HepG2 (cell line): ENCODE results near the gene NINL. TPM values are rescaled to one million over a fixed set of nuclear protein-coding genes. Genes with fewer than 3 reads are reported as not detected.
A peak's percentile ranks its signal among the peaks of the same experiment; 100 is the strongest.

Source experiments
- E2F1 ChIP-seq: sonication (generic); formaldehyde crosslinking; IDR thresholded peaks from 2 replicates; pipeline ENCODE4 v1.5.0; 2020; ENCODE audit warnings: missing genetic modification reagents
- GATAD2A ChIP-seq: IDR thresholded peaks from 2 replicates; pipeline ENCODE4 v1.6.1; 2016
- GPN1 ChIP-seq: sonication (generic); formaldehyde crosslinking; IDR thresholded peaks from 2 replicates; pipeline ENCODE4 v1.5.1; 2020; ENCODE audit warnings: missing genetic modification reagents, borderline replicate concordance
- HES4 ChIP-seq: sonication (generic); formaldehyde crosslinking; IDR thresholded peaks from 2 replicates; pipeline ENCODE4 v1.9.0; 2021; ENCODE audit warnings: mild to moderate bottlenecking, missing genetic modification reagents, borderline replicate concordance
- HINFP ChIP-seq: sonication (generic); formaldehyde crosslinking; IDR thresholded peaks from 2 replicates; pipeline ENCODE4 v1.4.0; 2020; ENCODE audit warnings: low read depth, mild to moderate bottlenecking, missing genetic modification reagents
- HMG20B ChIP-seq: conservative IDR thresholded peaks from 2 replicates; pipeline ENCODE4 v1.6.1; 2016; ENCODE audit warnings: missing genetic modification reagents, missing compliant biosample characterization
- MYPOP ChIP-seq: sonication (generic); formaldehyde crosslinking; IDR thresholded peaks from 2 replicates; pipeline ENCODE4 v1.8.1; 2023; ENCODE audit warnings: mild to moderate bottlenecking, moderate library complexity, missing genetic modification reagents
- PBX2 ChIP-seq: IDR thresholded peaks from 2 replicates; pipeline ENCODE4 v1.6.1; 2016; ENCODE audit warnings: control low read depth
- RARA ChIP-seq: IDR thresholded peaks from 2 replicates; pipeline ENCODE4 v1.6.1; 2016; ENCODE audit warnings: missing genetic modification reagents, missing compliant biosample characterization
- RFX3 ChIP-seq: IDR thresholded peaks from 2 replicates; pipeline ENCODE4 v1.6.1; 2016; ENCODE audit warnings: missing biosample characterization, missing genetic modification reagents
- SNRNP70 ChIP-seq: fragments of 200-400 bp; formaldehyde crosslinking; IDR thresholded peaks from 2 replicates; pipeline ENCODE4 v1.6.1; 2017; ENCODE audit warnings: mild to moderate bottlenecking, low read depth, low read length, moderate library complexity
- TCF7 ChIP-seq: sonication (generic); IDR thresholded peaks from 2 replicates; pipeline ENCODE4 v1.6.1; 2016; ENCODE audit warnings: antibody characterized with exemption, low read depth
- TSC22D2 ChIP-seq: sonication (generic); formaldehyde crosslinking; IDR thresholded peaks from 2 replicates; pipeline ENCODE4 v1.5.1; 2020; ENCODE audit warnings: missing genetic modification reagents, mild to moderate bottlenecking, borderline replicate concordance
- ZNF292 ChIP-seq: sonication (generic); formaldehyde crosslinking; IDR thresholded peaks from 2 replicates; pipeline ENCODE4 v1.8.1; 2022; ENCODE audit warnings: mild to moderate bottlenecking, low read depth, missing genetic modification reagents, borderline replicate concordance
- ZNF337 ChIP-seq: sonication (generic); formaldehyde crosslinking; IDR thresholded peaks from 2 replicates; pipeline ENCODE4 v1.5.1; 2020; ENCODE audit warnings: missing genetic modification reagents, low read depth, mild to moderate bottlenecking, borderline replicate concordance
- ZNF33B ChIP-seq: sonication (generic); formaldehyde crosslinking; IDR thresholded peaks from 2 replicates; pipeline ENCODE4 v1.5.1; 2020; ENCODE audit warnings: mild to moderate bottlenecking, missing genetic modification reagents
- ZNF562 ChIP-seq: sonication (generic); formaldehyde crosslinking; IDR thresholded peaks from 2 replicates; pipeline ENCODE4 v1.8.0; 2022; ENCODE audit warnings: missing genetic modification reagents, borderline replicate concordance
- ZNF607 ChIP-seq: sonication (generic); formaldehyde crosslinking; IDR thresholded peaks from 2 replicates; pipeline ENCODE4 v1.5.1; 2020; ENCODE audit warnings: missing genetic modification reagents, mild to moderate bottlenecking, borderline replicate concordance
- ZNF746 ChIP-seq: sonication (generic); formaldehyde crosslinking; IDR thresholded peaks from 2 replicates; pipeline ENCODE4 v1.8.0; 2022; ENCODE audit warnings: mild to moderate bottlenecking, missing genetic modification reagents
- polyA plus RNA-seq, 8 experiments: library from polyadenylated mRNA; depleted of rRNA in 3 of 8; stranded (reverse) in 7 of 8; unstranded in 1 of 8; fragments of >200 nt; fragmentation: Illumina TruSeq in 4 of 8; extraction: Trizol in 4 of 8; gene quantifications; 2 replicates each; pipeline versions ENCODE4 v1.2.1 to v1.2.3, GENCODE V29; 2011 to 2016; ENCODE audit warnings: low read depth in 4 of 8, missing spikeins in 1 of 8, mixed read lengths in 1 of 8; ENCODE audit not compliant: insufficient read depth in 1 of 8
- total RNA-seq, 5 experiments: library from RNA; depleted of rRNA; stranded (reverse); fragments of >200 nt; fragmentation: Illumina TruSeq; extraction: Trizol; gene quantifications; 2 replicates each; pipeline ENCODE4 v1.2.3, GENCODE V29; 2016; ENCODE audit warnings: low read depth in 1 of 5
- TF ChIP-seq, protein P1 (sequence below): sonication (generic); formaldehyde crosslinking; IDR thresholded peaks from 2 replicates; pipeline ENCODE4 v1.4.0; 2020; ENCODE audit warnings: missing genetic modification reagents, borderline replicate concordance
- TF ChIP-seq, protein P2 (sequence below): sonication (generic); formaldehyde crosslinking; IDR thresholded peaks from 2 replicates; pipeline ENCODE4 v1.5.1; 2020; ENCODE audit warnings: missing genetic modification reagents, mild to moderate bottlenecking, borderline replicate concordance

NINL gene
- total and polyA plus RNA-seq, 2 of the 13 experiments (the other 11 are each of a cell fraction or from before 2014, with no cell fraction given): 32.3 to 34.3 TPM

- no peak for TF ChIP-seq RARA (CRISPR knock-in tag)
- TF ChIP-seq ZNF562: no peak
- no peak for TF ChIP-seq GATAD2A (CRISPR knock-in tag)
- TF ChIP-seq RFX3 (CRISPR knock-in tag): no peak
- TF ChIP-seq ZNF292: no peak
- TF ChIP-seq ZNF607: no peak
- no peak; the same call in 1 of the 2 replicates for TF ChIP-seq GPN1 (CRISPR knock-in tag)
- TF ChIP-seq MYPOP: no peak; the same call in 1 of the 2 replicates
- TF ChIP-seq HMG20B: no peak
- TF ChIP-seq ZNF746 (CRISPR knock-in tag): no peak
- no peak; the same call in none of the 2 replicates for TF ChIP-seq HINFP (CRISPR knock-in tag)
- TF ChIP-seq TCF7: no peak
- TF ChIP-seq, protein P1, sequence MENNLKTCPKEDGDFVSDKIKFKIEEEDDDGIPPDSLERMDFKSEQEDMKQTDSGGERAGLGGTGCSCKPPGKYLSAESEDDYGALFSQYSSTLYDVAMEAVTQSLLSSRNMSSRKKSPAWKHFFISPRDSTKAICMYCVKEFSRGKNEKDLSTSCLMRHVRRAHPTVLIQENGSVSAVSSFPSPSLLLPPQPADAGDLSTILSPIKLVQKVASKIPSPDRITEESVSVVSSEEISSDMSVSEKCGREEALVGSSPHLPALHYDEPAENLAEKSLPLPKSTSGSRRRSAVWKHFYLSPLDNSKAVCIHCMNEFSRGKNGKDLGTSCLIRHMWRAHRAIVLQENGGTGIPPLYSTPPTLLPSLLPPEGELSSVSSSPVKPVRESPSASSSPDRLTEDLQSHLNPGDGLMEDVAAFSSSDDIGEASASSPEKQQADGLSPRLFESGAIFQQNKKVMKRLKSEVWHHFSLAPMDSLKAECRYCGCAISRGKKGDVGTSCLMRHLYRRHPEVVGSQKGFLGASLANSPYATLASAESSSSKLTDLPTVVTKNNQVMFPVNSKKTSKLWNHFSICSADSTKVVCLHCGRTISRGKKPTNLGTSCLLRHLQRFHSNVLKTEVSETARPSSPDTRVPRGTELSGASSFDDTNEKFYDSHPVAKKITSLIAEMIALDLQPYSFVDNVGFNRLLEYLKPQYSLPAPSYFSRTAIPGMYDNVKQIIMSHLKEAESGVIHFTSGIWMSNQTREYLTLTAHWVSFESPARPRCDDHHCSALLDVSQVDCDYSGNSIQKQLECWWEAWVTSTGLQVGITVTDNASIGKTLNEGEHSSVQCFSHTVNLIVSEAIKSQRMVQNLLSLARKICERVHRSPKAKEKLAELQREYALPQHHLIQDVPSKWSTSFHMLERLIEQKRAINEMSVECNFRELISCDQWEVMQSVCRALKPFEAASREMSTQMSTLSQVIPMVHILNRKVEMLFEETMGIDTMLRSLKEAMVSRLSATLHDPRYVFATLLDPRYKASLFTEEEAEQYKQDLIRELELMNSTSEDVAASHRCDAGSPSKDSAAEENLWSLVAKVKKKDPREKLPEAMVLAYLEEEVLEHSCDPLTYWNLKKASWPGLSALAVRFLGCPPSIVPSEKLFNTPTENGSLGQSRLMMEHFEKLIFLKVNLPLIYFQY (CRISPR knock-in tag): no peak
- TF ChIP-seq PBX2 (CRISPR knock-in tag): no peak
- no peak for TF ChIP-seq HES4 (CRISPR knock-in tag)
- no peak for TF ChIP-seq ZNF337 (CRISPR knock-in tag)
- TF ChIP-seq ZNF33B (CRISPR knock-in tag): no peak
- no peak for TF ChIP-seq E2F1 (CRISPR knock-in tag)
- TF ChIP-seq, protein P2, sequence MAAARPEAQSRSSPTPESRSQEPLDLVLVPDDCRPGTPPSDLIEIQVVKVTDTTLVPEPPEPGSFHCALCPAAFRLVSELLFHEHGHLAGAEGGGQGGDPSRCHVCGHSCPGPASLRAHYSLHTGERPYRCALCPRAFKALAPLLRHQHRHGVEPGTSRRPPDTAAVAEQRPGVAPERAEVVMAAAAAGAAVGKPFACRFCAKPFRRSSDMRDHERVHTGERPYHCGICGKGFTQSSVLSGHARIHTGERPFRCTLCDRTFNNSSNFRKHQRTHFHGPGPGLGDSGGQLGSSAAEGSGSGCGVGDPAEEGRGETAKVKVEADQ: 0 out of 2 replicates have a peak, but pooled peaks have one; percentile 11
- TF ChIP-seq TSC22D2 (CRISPR knock-in tag): no peak; the same call in 1 of the 2 replicates
- no peak for TF ChIP-seq SNRNP70
These were observed 37.9 kb upstream of the NINL start (continued) for GRCh38 chr20:25623225-25623735.
